Mammary epithelial cell (primary cell): ENCODE results near the gene ADGRE3.

Experiments
- CTCF ChIP-seq, 2 donors: IDR thresholded peaks in 1 of 2; conservative IDR thresholded peaks in 1 of 2; 2 replicates each; pipeline ENCODE4 v1.5.1; 2011 to 2012; ENCODE audit warnings: inconsistent platforms in 2 of 2, low read length in 2 of 2, mild to moderate bottlenecking in 2 of 2, control low read depth in 1 of 2, low read depth in 1 of 2; ENCODE audit not compliant: insufficient read depth in 1 of 2; ENCODE audit errors: extremely low read depth in 1 of 2
- EZH2 ChIP-seq: IDR thresholded peaks from 2 replicates; pipeline ENCODE4 v1.6.1; 2012; ENCODE audit warnings: low read length, inconsistent platforms, borderline replicate concordance

- TF ChIP-seq CTCF (conservative IDR thresholded peaks at IDR 0.05 in 1 of 2, IDR thresholded peaks at IDR 0.05 in 1 of 2; ENCODE audit: extremely low read depth in 1 of 2, insufficient read depth in 1 of 2, low read depth in 1 of 2, low read length in 2 of 2) (no peak), EZH2 (no peak)
These were observed 13.2 kb downstream of the ADGRE3 start for GRCh38 chr19:14661372-14661924.
